ENCODE data around the gene U2SURP. TPM values are rescaled to one million over a fixed set of nuclear protein-coding genes. Genes with fewer than 3 reads are reported as not detected.
"Not testable (repeated sequence)": the region's sequence is repeated elsewhere in the genome, so short reads cannot be mapped to it uniquely, and the experiment has no call there.

U2SURP gene
- total and polyA plus RNA-seq, 7 experiments from 2014 or later, result 99.9 to 172 (median 142) TPM

DNA sequence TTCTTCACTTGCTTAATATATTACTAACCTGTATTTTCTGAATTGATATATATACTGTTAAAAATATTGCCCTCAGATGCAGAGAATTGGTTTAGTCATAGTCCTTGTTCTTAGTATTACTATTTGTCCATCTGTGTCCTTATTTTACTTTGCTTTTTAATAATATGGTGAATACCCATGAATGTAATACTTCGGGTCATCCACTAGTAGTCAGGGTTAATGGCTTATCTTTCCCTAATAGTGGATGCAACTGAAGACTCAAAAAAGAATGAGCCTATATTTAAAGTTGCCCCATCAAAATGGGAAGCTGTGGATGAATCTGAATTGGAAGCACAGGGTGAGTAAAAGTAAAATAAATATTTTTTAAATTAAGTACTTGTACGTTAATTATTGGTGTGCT lies 36.5 kb downstream of the U2SURP start:
- Mint-ChIP-seq H3K4me1 (peaks cover 0 to 16% (median 5%) of the 10 kb centered on the region in 7 donors), H3K27me3 (no peaks in the 10 kb centered on the region), H3K36me3 (peaks cover 6 to 31% (median 17%) of the 10 kb centered on the region in 5 donors), H3K4me3 (no peak overlapping the region), H3K27ac (peak overlapping the region in 1 of 9 donors; percentile 14), H3K9me3 (no peaks in the 10 kb centered on the region)
- ChIA-PET POLR2A (no interaction called here), CTCF (no interaction called here)
- intact Hi-C loops (cut with micrococcal nuclease), result loop anchor here in 1 of 2 donors (5.0 kb wide), 1 partner anchor 724 kb away; no protein-coding TSS in a partner anchor
- Histone ChIP-seq H3K36me3 (ENCODE audit: control insufficient read depth in 2 of 3, insufficient read depth in 3 of 3, low read length in 3 of 3) (peaks cover 11 to 43% (median 35%) of the 10 kb centered on the region in 3 experiments), H3K4me3 (ENCODE audit: low read length) (no peak overlapping the region), H3K4me1 (ENCODE audit: control insufficient read depth in 2 of 2, insufficient read depth in 2 of 2, low read length in 2 of 2) (no peaks in the 10 kb centered on the region), H3K9me3 (ENCODE audit: control insufficient read depth in 2 of 3, low read length in 3 of 3) (no peaks in the 10 kb centered on the region), H3K27me3 (ENCODE audit: control insufficient read depth in 2 of 2, insufficient read depth in 2 of 2, low read length in 2 of 2) (no peaks in the 10 kb centered on the region), H3K27ac (ENCODE audit: low read depth, low read length) (no peak overlapping the region)
- DNase-seq (no peak), ATAC-seq (no peak)

DNA sequence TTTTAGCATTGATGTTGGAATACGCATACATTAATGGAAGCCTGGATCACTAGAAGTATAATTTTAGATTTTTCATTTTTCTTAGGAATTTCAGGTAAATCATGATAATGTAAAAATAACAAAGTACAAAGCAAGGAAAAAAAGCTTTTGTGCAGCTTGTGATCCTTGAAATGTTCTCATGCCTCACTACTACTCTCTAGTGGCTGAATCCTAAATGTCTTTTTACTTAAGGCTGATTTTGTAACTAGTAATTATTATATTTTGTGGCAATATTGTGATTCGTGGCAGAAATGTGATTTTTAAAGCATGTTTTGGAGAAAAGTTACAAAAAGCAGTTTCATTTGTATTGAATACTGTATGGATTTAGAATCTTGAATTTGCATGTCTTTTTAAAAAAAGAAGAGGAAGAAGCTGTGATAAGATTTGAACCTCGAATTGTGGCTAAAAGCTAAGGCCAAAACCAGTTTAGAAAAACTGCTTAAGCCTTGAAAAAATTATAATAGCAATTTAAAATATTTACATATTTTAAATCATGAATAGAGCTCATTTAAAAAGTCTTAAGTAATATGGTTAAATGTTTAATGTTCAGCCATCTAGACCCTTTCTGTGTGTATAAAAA lies 39.0 kb downstream of the U2SURP start:
- ChIA-PET CTCF (no interaction called here), POLR2A (interaction anchor here (0.7 kb wide), 1 partner anchor 8 kb away, joined by 3 read pairs; no protein-coding TSS in a partner anchor)
- Histone ChIP-seq H3K27ac (ENCODE audit: low read depth, low read length) (no peak overlapping the region), H3K36me3 (ENCODE audit: control insufficient read depth in 2 of 3, insufficient read depth in 3 of 3, low read length in 3 of 3) (peaks cover 12 to 52% (median 27%) of the 10 kb centered on the region in 3 experiments), H3K4me1 (ENCODE audit: control insufficient read depth in 2 of 2, insufficient read depth in 2 of 2, low read length in 2 of 2) (no peaks in the 10 kb centered on the region), H3K4me3 (ENCODE audit: low read length) (no peak overlapping the region), H3K9me3 (ENCODE audit: control insufficient read depth in 2 of 3, low read length in 3 of 3) (no peaks in the 10 kb centered on the region), H3K27me3 (ENCODE audit: control insufficient read depth in 2 of 2, insufficient read depth in 2 of 2, low read length in 2 of 2) (no peaks in the 10 kb centered on the region)
- no peak overlapping the region for H3K27ac Mint-ChIP-seq
- H3K27me3 Mint-ChIP-seq, result no peaks in the 10 kb centered on the region
- intact Hi-C loops (cut with micrococcal nuclease), result loop anchor here in 1 of 2 donors (1.0 to 10.0 kb wide), 2 partner anchors 414 to 634 kb away; no protein-coding TSS in a partner anchor
- peaks cover 0 to 16% (median 5%) of the 10 kb centered on the region in 7 donors for H3K4me1 Mint-ChIP-seq
- peaks cover 6 to 36% (median 23%) of the 10 kb centered on the region in 5 donors for H3K36me3 Mint-ChIP-seq
- H3K9me3 Mint-ChIP-seq, result no peaks in the 10 kb centered on the region
- H3K4me3 Mint-ChIP-seq, result no peak overlapping the region
- DNase-seq (peak in 1 of 9 donors; percentile 13), ATAC-seq (no peak)

DNA sequence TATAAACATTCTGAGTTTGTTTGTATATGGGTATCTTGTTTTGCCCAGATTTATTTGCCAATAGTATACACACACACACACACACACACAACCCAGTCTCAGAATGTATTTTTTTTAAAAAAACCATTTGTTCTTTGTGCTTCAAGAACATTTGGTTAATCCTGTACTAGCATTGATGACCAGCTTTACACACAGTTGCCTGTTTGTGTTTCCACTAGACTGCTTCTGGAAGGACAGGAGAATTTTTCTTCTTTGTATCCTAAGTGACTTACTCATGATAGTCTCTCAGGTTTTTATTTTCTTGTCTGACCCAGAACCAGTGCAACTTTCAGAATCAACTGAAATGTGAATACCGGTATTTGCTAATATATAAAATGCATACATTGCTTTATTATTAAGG lies 40.5 kb downstream of the U2SURP start:
- H3K4me1 Mint-ChIP-seq, result peaks cover 0 to 4% (median 0%) of the 10 kb centered on the region in 7 donors
- peaks cover 12 to 48% (median 26%) of the 10 kb centered on the region in 3 experiments for H3K36me3 ChIP-seq (ENCODE audit: control insufficient read depth in 2 of 3, insufficient read depth in 3 of 3, low read length in 3 of 3)
- intact Hi-C loops (cut with micrococcal nuclease), result loop anchor here in 1 of 2 donors (10.0 kb wide), 1 partner anchor 413 kb away; no protein-coding TSS in a partner anchor

DNA sequence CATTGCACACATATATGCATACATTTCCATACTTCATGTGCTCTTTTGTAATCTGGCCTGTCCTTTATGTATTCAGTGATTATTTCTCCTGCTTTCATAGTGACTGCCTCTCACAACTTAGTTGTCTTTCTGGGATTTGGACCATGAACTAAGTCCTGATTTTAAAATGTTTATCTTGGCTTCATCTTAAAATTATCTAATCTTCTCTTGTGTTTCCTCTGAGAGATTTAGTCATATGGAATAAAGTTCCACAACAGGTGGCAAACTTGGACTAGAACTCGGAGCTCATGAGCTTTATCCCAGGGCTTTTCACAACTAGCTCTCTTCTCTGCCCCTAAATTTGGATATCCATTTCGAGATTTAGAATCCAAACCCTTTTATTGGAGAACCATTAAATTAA lies 44.3 kb downstream of the U2SURP start:
- H3K27ac Mint-ChIP-seq, result no peak overlapping the region
- no peaks in the 10 kb centered on the region for H3K27me3 Mint-ChIP-seq
- H3K36me3 Mint-ChIP-seq, result peaks cover 7 to 45% (median 24%) of the 10 kb centered on the region in 5 donors

More for the DNA sequence above, 40.5 kb downstream of the U2SURP start:
- Mint-ChIP-seq H3K27ac (no peak overlapping the region), H3K4me3 (no peak overlapping the region), H3K27me3 (no peaks in the 10 kb centered on the region), H3K36me3 (peaks cover 7 to 33% (median 19%) of the 10 kb centered on the region in 5 donors), H3K9me3 (no peaks in the 10 kb centered on the region)
- Histone ChIP-seq H3K9me3 (ENCODE audit: control insufficient read depth in 2 of 3, low read length in 3 of 3) (no peaks in the 10 kb centered on the region), H3K27ac (ENCODE audit: low read depth, low read length) (no peak overlapping the region), H3K4me3 (ENCODE audit: low read length) (no peak overlapping the region), H3K27me3 (ENCODE audit: control insufficient read depth in 2 of 2, insufficient read depth in 2 of 2, low read length in 2 of 2) (no peaks in the 10 kb centered on the region), H3K4me1 (ENCODE audit: control insufficient read depth in 2 of 2, insufficient read depth in 2 of 2, low read length in 2 of 2) (no peaks in the 10 kb centered on the region)
- ChIA-PET POLR2A (no interaction called here), CTCF (no interaction called here)
- ATAC-seq (no peak), DNase-seq (no peak)

DNA sequence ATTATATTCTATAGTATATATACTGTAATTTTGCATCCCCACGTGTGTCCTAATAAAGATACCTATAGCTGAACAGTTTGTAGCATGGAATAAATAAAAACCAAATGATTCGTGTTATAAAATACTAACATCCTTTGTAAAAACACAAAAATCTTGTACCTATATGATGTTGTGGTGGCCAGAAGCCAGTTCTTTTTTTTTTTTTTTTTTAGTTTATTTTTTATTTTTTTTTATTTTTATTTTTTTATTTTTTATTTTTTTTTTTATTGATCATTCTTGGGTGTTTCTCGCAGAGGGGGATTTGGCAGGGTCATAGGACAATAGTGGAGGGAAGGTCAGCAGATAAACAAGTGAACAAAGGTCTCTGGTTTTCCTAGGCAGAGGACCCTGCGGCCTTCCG lies 44.7 kb downstream of the U2SURP start:
- H3K27me3 Mint-ChIP-seq; ATAC-seq; H3K27ac ChIP-seq (ENCODE audit: low read depth, low read length); DNase-seq; H3K4me1 ChIP-seq (ENCODE audit: control insufficient read depth in 2 of 2, insufficient read depth in 2 of 2, low read length in 2 of 2); H3K27me3 ChIP-seq (ENCODE audit: control insufficient read depth in 2 of 2, insufficient read depth in 2 of 2, low read length in 2 of 2); H3K4me3 Mint-ChIP-seq; H3K9me3 ChIP-seq (ENCODE audit: control insufficient read depth in 2 of 3, low read length in 3 of 3); H3K4me1 Mint-ChIP-seq; H3K9me3 Mint-ChIP-seq; H3K4me3 ChIP-seq (ENCODE audit: low read length); H3K27ac Mint-ChIP-seq: not testable (repeated sequence)
- intact Hi-C loops (cut with micrococcal nuclease), result loop anchor here in 1 of 2 donors (10.0 kb wide), 1 partner anchor 409 kb away; no protein-coding TSS in a partner anchor
- ChIA-PET POLR2A (interaction anchor here (0.8 kb wide), 1 partner anchor 12 kb away, joined by 3 read pairs; no protein-coding TSS in a partner anchor), CTCF (interaction anchor here (0.6 kb wide), 1 partner anchor 611 kb away, joined by 3 read pairs; no protein-coding TSS in a partner anchor)
- H3K36me3 Mint-ChIP-seq, result peaks cover 9 to 48% (median 24%) of the 10 kb centered on the region in 5 donors
- peaks cover 10 to 51% (median 13%) of the 10 kb centered on the region in 3 experiments for H3K36me3 ChIP-seq (ENCODE audit: control insufficient read depth in 2 of 3, insufficient read depth in 3 of 3, low read length in 3 of 3)

More for the DNA sequence above, 44.3 kb downstream of the U2SURP start:
- Histone ChIP-seq H3K4me3 (ENCODE audit: low read length) (no peak overlapping the region), H3K9me3 (ENCODE audit: control insufficient read depth in 2 of 3, low read length in 3 of 3) (no peaks in the 10 kb centered on the region), H3K4me1 (ENCODE audit: control insufficient read depth in 2 of 2, insufficient read depth in 2 of 2, low read length in 2 of 2) (no peaks in the 10 kb centered on the region), H3K36me3 (ENCODE audit: control insufficient read depth in 2 of 3, insufficient read depth in 3 of 3, low read length in 3 of 3) (peaks cover 10 to 47% (median 13%) of the 10 kb centered on the region in 3 experiments), H3K27me3 (ENCODE audit: control insufficient read depth in 2 of 2, insufficient read depth in 2 of 2, low read length in 2 of 2) (no peaks in the 10 kb centered on the region), H3K27ac (ENCODE audit: low read depth, low read length) (no peak overlapping the region)
- ATAC-seq (no peak), DNase-seq (no peak)
- CTCF ChIA-PET, result interaction anchor here (0.6 kb wide), 1 partner anchor 611 kb away, joined by 3 read pairs; no protein-coding TSS in a partner anchor
- POLR2A ChIA-PET, result interaction anchor here (0.6 to 0.8 kb wide), 2 partner anchors 11 to 470 kb away, joined by 3 read pairs; no protein-coding TSS in a partner anchor
- no peaks in the 10 kb centered on the region for H3K9me3 Mint-ChIP-seq
- peaks cover 0 to 6% (median 0%) of the 10 kb centered on the region in 7 donors for H3K4me1 Mint-ChIP-seq
- intact Hi-C loops (cut with micrococcal nuclease), result loop anchor here in 1 of 2 donors (10.0 kb wide), 1 partner anchor 409 kb away; no protein-coding TSS in a partner anchor
- H3K4me3 Mint-ChIP-seq, result no peak overlapping the region

DNA sequence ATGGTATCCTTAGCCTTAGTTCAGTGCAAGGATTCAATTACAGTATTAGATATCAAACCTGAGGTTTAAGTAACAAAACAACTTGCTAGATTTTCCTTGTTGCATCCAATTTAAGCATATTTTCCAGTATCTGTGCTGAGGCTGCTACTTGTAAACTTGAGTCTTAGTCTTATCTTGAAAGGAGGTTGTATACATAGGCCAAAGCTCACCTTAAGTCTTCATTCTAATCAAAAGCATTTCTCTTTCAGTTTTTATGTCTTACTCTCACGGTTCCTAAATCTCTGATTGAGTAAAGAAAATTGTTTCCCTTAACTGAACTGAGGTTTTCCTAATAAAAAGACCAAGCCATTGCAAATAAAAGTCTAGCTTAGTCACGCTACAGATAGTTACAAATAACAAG lies 52.6 kb downstream of the U2SURP start:
- Histone ChIP-seq H3K27ac (ENCODE audit: low read depth, low read length) (no peak overlapping the region), H3K27me3 (ENCODE audit: control insufficient read depth in 2 of 2, insufficient read depth in 2 of 2, low read length in 2 of 2) (no peaks in the 10 kb centered on the region), H3K4me3 (ENCODE audit: low read length) (no peak overlapping the region), H3K36me3 (ENCODE audit: control insufficient read depth in 2 of 3, insufficient read depth in 3 of 3, low read length in 3 of 3) (peaks cover 16 to 68% (median 20%) of the 10 kb centered on the region in 3 experiments), H3K4me1 (ENCODE audit: control insufficient read depth in 2 of 2, insufficient read depth in 2 of 2, low read length in 2 of 2) (no peaks in the 10 kb centered on the region), H3K9me3 (ENCODE audit: control insufficient read depth in 2 of 3, low read length in 3 of 3) (no peaks in the 10 kb centered on the region)
- Mint-ChIP-seq H3K9me3 (no peaks in the 10 kb centered on the region), H3K36me3 (peaks cover 14 to 57% (median 23%) of the 10 kb centered on the region in 5 donors), H3K4me3 (no peak overlapping the region), H3K27me3 (no peaks in the 10 kb centered on the region), H3K4me1 (peaks cover 0 to 10% (median 3%) of the 10 kb centered on the region in 7 donors), H3K27ac (peak overlapping the region in 2 of 9 donors; percentile 3 to 68)
- DNase-seq, result no peak
- intact Hi-C loops (cut with micrococcal nuclease), result no loop called here
- CTCF ChIA-PET, result interaction anchor here (1.4 kb wide), 1 partner anchor 620 kb away, joined by 4 read pairs; no protein-coding TSS in a partner anchor
- POLR2A ChIA-PET, result no interaction called here
- no peak for ATAC-seq

Measured in naive thymus-derived CD4-positive, alpha-beta T cell (primary cell).